NCI-H2196 (cell line): Measurements from ENCODE around the gene SHROOM2.

Source experiments
- DNase-seq: peaks from one replicate; lab custom pipeline; 2025; ENCODE audit not compliant: unreplicated experiment; lab: John Stamatoyannopoulos, UW

The SHROOM2 gene

DNA sequence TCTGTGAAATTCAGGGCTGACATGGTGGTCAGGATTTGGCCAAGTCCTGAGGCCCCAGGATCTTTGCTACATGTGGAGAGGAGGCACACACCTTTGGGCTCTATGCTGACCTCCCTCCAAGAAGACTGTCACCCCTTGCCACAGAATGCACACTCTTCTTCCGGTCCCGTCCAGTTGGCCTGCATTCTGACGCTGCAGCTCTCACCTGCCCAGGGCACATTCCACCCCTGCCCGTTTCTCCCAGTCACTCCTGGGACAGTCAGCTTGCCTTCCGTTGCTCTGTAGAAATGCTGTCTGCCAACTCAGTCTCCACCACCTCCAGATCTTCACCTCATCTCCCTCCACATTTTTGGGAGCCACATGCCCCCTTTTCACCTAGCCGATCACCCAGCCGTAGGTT, 76.7 kb downstream of the SHROOM2 start:
- no peak for DNase-seq

DNA sequence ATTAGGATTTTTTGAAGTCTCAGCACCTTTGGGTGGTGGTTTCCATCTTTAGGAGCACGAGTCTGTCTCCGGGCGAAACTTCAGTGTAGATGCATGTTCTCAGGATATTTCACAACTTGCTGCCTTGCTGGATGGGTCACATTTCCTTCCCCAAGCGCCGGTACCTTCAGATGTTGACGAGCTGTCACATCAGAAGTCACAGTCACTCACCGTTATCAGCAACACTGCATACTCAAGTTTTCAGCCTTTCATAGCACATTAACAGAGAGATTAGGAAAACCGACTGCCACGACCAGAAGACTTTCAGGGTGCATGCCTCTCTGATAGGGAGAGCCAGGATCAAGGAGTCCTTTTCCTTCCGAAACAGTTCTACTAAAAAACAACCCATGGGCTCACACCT, 77.8 kb downstream of the SHROOM2 start:
- DNase-seq, result no peak

GRCh38 chrX:9865804-9866472, 79.7 kb downstream of the SHROOM2 start:
- no peak for DNase-seq

- DNase-seq, result no peak
Measured at GRCh38 chrX:9866633-9867032, 80.4 kb downstream of the SHROOM2 start.

GRCh38 chrX:9867226-9867625, 81.0 kb downstream of the SHROOM2 start:
- DNase-seq, result no peak

GRCh38 chrX:9867753-9868152, 81.5 kb downstream of the SHROOM2 start:
- DNase-seq, result no peak

GRCh38 chrX:9871701-9872268, 85.6 kb downstream of the SHROOM2 start:
- DNase-seq, result no peak

GRCh38 chrX:9873360-9873759, 87.1 kb downstream of the SHROOM2 start:
- DNase-seq, result no peak

GRCh38 chrX:9873952-9874351, 87.7 kb downstream of the SHROOM2 start:
- DNase-seq, result peak; percentile 5

DNA sequence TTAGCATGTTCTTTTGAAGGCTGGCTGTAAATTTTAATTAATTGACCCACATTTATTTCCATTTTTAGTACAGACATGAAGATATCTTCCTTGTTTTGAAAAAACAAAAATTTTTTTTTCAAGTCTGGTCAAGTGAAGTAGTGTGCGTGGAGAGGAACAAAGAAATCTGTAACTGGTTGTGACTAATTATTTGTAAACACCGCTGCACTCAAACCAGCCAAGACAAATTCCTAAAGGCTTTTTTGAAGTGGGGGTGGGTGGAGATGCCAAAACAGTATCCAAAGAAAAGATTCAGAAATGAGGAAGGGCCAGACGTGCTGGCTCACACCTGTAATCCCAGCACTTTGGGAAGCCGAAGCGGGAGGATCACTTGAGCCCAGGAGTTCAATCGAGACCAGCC, 88.3 kb downstream of the SHROOM2 start:
- no peak for DNase-seq

DNA sequence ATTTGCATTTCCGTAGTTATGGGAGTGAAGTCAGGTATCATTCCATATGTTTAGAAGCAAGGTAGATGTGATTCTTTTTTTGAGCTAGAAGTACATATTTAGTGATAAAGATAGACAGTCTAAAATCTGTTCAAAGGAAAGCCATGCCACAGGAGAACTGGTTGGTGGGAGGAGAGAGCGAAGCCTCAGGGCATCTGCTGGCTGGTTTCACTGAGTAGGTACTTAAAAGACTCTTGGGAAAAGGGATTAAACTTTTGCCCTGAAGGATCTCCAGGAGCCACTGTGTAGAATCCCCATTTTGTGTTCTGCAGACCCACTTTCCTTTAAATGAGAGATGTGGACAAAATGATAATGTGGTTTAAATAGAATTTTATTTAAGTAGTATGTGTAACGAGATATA, 89.6 kb downstream of the SHROOM2 start:
- DNase-seq, result no peak

DNA sequence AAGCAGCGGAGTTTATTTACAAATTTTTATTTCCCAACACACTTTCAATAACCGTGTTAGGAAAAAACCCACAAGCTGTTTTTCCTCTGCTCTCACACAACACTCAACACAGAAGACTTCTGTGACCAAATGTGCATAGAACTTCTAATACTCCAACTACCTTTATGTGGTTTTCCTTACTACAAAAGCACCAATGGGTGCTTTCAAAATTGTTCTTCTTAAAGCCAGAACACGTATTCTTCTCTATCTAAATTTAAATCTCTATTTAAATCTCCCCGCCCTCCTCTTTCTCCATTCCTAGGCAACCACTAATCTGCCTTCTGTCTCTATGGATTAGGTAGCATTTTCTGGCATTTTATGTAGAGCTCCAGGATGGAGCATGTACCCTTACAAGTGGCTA, 90.0 kb downstream of the SHROOM2 start:
- DNase-seq, result no peak

GRCh38 chrX:9878146-9878820, 92.1 kb downstream of the SHROOM2 start:
- DNase-seq, result no peak

- DNase-seq, result no peak
Measured at GRCh38 chrX:9880237-9880636, 94.0 kb downstream of the SHROOM2 start.

- no peak for DNase-seq
Measured at GRCh38 chrX:9880870-9881269, 94.6 kb downstream of the SHROOM2 start.

DNA sequence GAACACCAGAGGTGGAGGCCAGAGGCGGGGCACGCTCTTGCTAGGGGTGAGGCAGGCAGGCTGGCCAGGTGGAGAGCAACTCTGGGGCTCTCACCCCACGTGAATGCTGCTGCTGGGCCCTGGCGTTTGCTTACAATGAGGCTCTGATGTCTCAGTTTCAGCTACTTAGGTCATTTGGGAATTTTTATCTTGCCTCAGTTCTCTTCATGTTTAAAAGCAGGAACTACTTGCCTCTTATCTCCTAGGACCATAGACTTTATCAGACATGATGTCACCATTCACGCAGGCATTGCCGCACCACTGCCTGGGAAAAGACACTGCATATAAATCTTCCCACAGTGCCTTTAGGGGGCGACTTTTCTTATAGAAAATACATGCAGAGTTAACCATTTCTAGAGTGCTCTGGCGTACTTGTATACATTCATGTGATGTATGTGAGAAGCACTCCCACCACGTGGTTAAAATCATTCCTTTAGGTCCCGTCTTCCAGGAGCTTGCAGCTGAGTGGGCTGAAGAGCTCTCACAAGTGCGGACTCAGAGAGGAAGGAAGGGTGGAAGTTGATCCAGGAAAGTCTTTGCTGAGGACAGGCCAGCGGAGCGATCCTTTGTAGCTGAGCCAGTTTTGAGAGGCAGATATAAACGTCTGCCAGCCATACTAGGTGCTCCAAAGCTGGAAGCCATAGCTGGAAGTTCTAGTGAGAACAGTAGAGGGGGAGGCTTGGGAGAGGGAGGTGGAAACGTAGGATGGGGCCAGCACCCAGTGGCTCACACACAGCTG, 96.6 kb downstream of the SHROOM2 start:
- DNase-seq, result no peak

- DNase-seq, result no peak
Measured at GRCh38 chrX:9884031-9884779, 98.0 kb downstream of the SHROOM2 start.

GRCh38 chrX:9885150-9885549, 98.9 kb downstream of the SHROOM2 start:
- DNase-seq, result peak; percentile 54

GRCh38 chrX:9887659-9888297, 101.5 kb downstream of the SHROOM2 start:
- no peak for DNase-seq

- DNase-seq, result no peak
Measured at GRCh38 chrX:9888953-9889470, 102.8 kb downstream of the SHROOM2 start.
